ENCODE results near the gene TAP1. TPM values are rescaled to one million over a fixed set of nuclear protein-coding genes. Genes with fewer than 3 reads are reported as not detected.
"Not testable (repeated sequence)": the region's sequence is repeated elsewhere in the genome, so short reads cannot be mapped to it uniquely, and the experiment has no call there.

Gene TAP1
- total RNA-seq, 2 donors from 2014 or later = 16.8 to 27.5 TPM

DNA sequence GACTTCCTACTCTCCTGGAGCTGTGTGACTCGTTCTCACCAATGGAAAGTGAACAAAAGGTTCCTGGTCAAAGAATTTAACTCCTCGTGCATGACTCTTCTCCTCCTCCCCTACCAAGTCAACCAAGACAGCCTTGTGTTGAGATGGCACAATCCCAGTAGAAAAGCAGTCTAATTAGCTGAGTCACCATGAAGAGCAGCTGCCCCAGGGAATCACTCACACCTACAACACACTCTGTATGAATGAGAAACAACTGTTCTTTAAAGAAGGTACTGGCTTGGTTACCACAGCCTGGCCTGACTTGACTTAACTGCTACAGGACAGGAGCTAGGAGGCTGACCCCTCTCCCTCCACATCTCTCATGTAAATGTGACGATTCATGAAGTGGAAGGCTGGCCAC is 33.8 kb downstream of the TAP1 start:
- ATAC-seq = no peak
- intact Hi-C loops (cut with DNase I) = no loop called here
- DNase-seq = no peak

- intact Hi-C loops (cut with DNase I) = no loop called here
- ATAC-seq = no peak
- DNase-seq = no peak
Measured at GRCh38 chr6:32818867-32819266, 34.6 kb downstream of the TAP1 start.

DNA sequence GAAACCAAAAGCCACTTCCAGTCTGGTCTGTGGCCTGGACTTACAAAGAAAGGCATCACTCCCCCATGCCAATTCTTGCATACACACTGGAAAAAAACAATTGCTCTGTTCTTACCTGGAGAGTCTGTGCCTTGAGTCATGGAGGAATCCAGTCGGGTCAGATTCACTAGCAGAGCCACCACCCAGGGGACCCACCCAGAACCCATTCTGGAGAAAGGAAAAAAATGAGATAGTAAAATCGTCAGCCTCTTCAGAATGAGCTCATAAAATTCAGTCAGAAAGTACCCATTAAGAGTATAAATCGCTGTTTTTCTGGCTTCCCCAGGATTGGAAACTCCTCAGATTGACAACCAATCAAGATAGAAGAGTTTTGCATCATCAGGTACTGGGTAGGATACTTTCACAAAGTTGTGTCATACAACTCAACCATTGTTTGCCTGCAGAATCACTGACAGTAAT is 36.7 kb downstream of the TAP1 start, which contains the start of gene HLA-DOB:
Gene HLA-DOB, minus strand, starts transcription at position 257 of the 459 bp plus-strand sequence. Its CDS starts 51 bp downstream, at position 206.
- ATAC-seq (peak in 1 of 2 donors; percentile 31), DNase-seq (no peak)
- intact Hi-C loops (cut with DNase I) = no loop called here

DNA sequence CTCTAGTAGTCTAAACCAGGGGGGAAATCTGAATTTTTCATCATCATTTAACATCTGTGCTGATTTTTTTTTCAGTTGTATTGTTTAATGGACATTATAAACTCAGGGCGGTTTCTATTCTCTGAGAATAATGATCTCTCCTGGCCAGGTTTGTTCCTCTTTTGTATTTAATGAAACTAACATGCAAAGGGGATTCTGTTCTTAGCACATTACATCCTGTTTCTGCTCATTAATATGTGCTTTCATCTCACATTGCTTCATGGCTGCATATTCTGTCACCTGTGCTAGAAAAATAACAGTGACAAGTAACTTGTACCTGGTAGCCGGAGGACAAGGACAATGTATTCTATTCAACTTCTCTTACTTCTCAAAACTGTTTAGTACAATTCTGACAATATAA is 37.5 kb downstream of the TAP1 start:
- ATAC-seq = no peak
- intact Hi-C loops (cut with DNase I) = no loop called here
- no peak for DNase-seq

DNA sequence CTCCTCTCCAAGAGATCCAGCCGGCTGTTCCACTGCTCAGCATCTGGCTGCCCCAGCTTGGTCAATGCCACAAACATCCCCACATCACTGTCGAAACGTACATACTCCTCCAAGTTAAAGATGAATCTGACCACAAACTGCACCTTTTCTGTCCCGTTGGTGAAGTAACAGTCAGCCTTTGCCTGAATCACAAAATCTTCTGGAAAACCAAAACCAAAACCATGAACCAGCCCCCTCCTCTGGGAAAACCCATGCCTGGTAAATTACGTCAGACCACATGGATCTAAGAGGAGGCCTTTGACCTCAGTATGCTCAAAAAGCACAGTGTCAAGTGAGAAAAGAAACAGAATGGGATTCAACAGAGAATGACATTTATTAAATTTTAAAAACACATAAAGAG is 38.4 kb downstream of the TAP1 start:
- ATAC-seq (peak in 1 of 2 donors; percentile 53), DNase-seq (no peak)
- intact Hi-C loops (cut with DNase I) = no loop called here

DNA sequence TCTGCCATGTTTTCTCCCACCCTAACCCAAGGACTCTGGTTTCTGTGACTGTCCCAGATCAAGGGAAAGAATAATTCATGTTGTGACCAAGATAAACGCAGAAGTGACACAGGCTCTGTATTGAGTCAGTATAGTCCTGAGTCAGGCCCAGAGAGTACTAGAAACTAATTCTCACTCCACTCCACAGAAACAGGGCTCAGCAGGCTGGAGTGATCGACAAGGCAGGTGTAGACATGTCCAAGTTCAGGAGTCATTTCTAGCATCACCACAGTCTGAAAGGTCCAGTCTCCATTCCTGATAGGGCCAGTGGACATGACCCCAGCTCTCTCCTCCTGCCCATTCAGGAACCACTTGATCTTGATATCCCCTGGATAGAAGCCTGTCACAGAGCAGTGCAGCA is 39.4 kb downstream of the TAP1 start:
- DNase-seq = no peak
- intact Hi-C loops (cut with DNase I) = no loop called here
- no peak for ATAC-seq

GRCh38 chr6:32809171-32809570 is 44.3 kb downstream of the TAP1 start:
- no peak for DNase-seq
- no peak for ATAC-seq
- intact Hi-C loops (cut with DNase I) = no loop called here

DNA sequence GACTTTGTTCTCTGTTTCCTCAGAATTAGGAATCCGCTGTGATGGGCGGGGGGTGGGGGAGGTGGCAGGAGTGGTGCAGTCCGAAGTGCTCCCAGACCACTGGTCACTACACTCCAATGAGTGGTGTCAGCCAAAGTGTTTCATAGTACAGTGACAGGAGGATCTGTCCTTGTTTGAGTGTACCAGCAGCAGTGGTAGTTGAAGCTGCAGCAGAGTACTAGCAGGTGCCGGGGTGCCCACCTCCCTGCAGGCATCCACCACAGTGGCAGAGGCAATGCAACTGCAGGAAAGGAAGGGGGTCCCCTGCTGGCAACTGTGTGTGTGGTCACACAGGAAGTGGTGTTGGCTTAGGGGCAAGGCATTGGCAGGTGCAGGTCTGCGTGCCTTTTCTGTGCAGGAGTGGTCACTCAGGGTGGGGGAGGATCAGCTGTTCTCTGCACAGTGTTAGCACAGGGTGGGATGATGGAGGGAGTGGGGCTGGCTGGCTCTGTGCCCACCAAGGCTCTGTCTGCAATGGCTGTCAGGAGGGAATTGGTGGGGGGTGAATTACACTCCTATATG is 46.4 kb downstream of the TAP1 start:
- intact Hi-C loops (cut with DNase I) = no loop called here
- ATAC-seq (no peak), DNase-seq (no peak)

GRCh38 chr6:32805404-32805803 is 48.1 kb downstream of the TAP1 start:
- DNase-seq; ATAC-seq; intact Hi-C loops (cut with DNase I): not testable (repeated sequence)

- DNase-seq = no peak
- intact Hi-C loops (cut with DNase I) = no loop called here
- ATAC-seq = no peak
Measured at GRCh38 chr6:32803416-32803815, 50.1 kb downstream of the TAP1 start.

DNA sequence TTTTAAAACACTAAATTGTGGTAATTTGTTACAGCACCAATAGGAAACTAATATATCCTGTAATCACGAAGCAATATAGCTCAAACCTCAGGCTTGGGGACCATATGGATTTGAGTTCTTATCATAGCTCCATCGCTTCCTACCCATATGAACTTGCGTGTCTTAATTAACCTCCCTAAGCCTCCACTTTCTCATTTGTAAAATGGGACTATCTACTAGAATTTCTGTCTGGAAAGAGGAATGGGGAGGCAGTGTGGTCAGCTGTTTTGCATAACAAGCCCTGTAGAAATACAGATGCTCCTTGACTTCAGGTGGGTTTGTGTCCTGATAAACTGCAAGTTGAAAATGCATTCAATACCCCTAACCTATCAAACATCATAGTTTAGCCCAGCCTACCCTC is 53.8 kb downstream of the TAP1 start:
- intact Hi-C loops (cut with DNase I) = loop anchor here (5.0 to 10.0 kb wide), 2 partner anchors 382 to 555 kb away; no protein-coding TSS in a partner anchor
- ATAC-seq (no peak), DNase-seq (no peak)

DNA sequence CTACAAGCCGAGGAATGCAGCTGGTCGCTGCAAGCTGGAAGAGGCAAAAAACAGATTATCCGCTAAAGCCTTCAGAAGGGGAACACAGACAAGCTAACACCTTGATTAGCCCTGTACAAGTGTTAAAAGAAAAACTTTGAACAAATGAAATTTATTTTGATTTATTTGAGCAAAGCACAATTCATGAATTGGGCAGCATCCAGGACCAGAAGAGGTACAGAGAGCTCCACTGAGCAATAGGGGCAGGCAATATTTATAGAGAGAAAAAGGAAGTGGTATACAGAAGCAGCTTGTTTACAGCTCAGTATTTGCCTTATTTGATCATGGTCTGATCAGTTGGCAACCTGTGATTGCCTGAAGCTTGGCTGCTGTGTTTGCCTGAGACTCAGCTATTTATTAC is 54.3 kb downstream of the TAP1 start:
- DNase-seq = no peak
- no peak for ATAC-seq
- intact Hi-C loops (cut with DNase I) = loop anchor here (5.0 to 10.0 kb wide), 2 partner anchors 382 to 554 kb away; no protein-coding TSS in a partner anchor

DNA sequence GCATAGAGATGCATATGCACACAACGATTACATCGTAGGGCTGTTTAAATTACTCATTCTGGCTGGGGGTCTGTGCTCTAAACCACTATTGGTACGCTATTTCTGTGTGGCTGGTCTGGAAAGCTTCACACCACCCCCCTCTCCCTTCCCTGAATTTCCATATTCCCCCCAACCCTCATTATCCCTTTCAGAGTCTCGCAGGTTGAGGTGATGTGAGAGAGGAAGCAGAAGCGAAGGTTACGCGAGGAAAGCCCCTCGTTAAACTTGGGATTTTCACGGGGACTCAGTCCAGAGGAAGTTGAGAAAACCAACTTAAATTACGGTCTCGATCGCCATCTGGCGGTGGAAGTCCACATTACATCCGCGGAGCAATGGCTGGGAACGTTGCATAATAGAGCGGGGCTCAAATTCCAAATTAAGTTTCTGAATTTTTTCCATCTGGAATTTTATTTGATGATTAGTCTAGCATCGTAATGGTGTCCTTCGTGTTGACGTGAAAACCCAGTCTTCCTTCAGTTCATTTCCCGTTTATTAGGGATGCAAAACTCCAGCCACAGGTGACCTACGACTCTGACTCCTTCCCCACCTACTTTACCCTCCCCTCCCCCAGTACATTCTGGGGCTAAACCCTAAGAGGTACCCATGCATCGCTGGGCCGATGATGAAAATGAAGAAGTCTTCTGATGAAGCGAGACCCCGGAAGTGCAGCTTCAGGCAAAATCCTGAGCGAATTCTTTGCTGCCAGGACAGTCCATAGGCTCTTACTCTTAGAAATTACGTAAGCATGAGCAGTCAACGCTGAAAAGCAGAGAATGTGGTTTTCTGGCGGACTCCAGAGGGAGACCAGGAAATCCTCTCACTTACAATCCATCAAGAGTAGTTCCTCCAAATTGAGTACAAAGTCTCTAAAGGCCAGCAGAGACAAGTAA is 56.4 kb downstream of the TAP1 start:
- ATAC-seq (peak; percentile 76 to 86), DNase-seq (peak; percentile 66)
- intact Hi-C loops (cut with DNase I) = loop anchor here (2.0 to 10.0 kb wide), 3 partner anchors 380 to 552 kb away; no protein-coding TSS in a partner anchor

Other genes starting within 250 kb of the TAP1 start
- gene HLA-DQA1, start 216.3 kb downstream of the TAP1 start, total RNA-seq = 1 to 10 TPM; 7.7 to 8.3 TPM
- gene HLA-DQB1, start 187.0 kb downstream of the TAP1 start, total RNA-seq = 10 to 100 TPM in 1 of 2 donors, 1 to 10 TPM in 1; 4.6 to 15.3 TPM
- 1 to 10 TPM; 1.1 to 3.5 TPM for gene HLA-DQA2, start 112.3 kb downstream of the TAP1 start, total RNA-seq
- gene HLA-DQB2, start 90.2 kb downstream of the TAP1 start, total RNA-seq = 1 to 10 TPM; 1.3 to 4.1 TPM
- gene HLA-DOB, start 36.7 kb downstream of the TAP1 start, total RNA-seq = under 1 TPM; 0.24 to 0.27 TPM
- 10 to 100 TPM; 19.4 to 30.7 TPM for gene TAP2, start 15.0 kb downstream of the TAP1 start, total RNA-seq
- 10 to 100 TPM; 30.2 to 33.3 TPM for gene PSMB8, start 9.7 kb downstream of the TAP1 start, total RNA-seq
- 10 to 100 TPM; 18.6 to 25.9 TPM for gene PSMB9, start 488 bp upstream of the TAP1 start, total RNA-seq
- gene HLA-DMB, start 87.3 kb upstream of the TAP1 start, total RNA-seq = 10 to 100 TPM in 1 of 2 donors, 1 to 10 TPM in 1; 6.9 to 15.8 TPM
- 10 to 100 TPM; 20.5 to 38.8 TPM for gene HLA-DMA, start 99.4 kb upstream of the TAP1 start, total RNA-seq
- 10 to 100 TPM; 79.3 to 97.5 TPM for gene BRD2, start 114.9 kb upstream of the TAP1 start, total RNA-seq
- gene HLA-DOA, start 155.9 kb upstream of the TAP1 start, total RNA-seq = 1 to 10 TPM; 1.8 to 3.0 TPM
- 10 to 100 TPM; 50.5 to 54.1 TPM for gene HLA-DPA1, start 219.9 kb upstream of the TAP1 start, total RNA-seq
- 10 to 100 TPM; 47.8 to 53.8 TPM for gene HLA-DPB1, start 222.3 kb upstream of the TAP1 start, total RNA-seq